HG03135 (cell line): ENCODE measurements around the gene DYNC2LI1.
A peak's percentile ranks its signal among the peaks of the same experiment; 100 is the strongest.
"Not testable (repeated sequence)": the region's sequence is repeated elsewhere in the genome, so short reads cannot be mapped to it uniquely, and the experiment has no call there.

Experiments
- ATAC-seq: cut with Tn5 transposase; IDR thresholded peaks from one replicate; pipeline ENCODE4 v1.9.1; 2021; ENCODE audit warnings: mild to moderate bottlenecking, moderate library complexity; ENCODE audit not compliant: unreplicated experiment

Gene DYNC2LI1

GRCh38 chr2:43773876-43774613, at the start of gene DYNC2LI1:
DYNC2LI1 (plus strand) TSS chr2:43774039; CDS start chr2:43774139, 100 bp downstream.
- peak; percentile 99 for ATAC-seq

DNA sequence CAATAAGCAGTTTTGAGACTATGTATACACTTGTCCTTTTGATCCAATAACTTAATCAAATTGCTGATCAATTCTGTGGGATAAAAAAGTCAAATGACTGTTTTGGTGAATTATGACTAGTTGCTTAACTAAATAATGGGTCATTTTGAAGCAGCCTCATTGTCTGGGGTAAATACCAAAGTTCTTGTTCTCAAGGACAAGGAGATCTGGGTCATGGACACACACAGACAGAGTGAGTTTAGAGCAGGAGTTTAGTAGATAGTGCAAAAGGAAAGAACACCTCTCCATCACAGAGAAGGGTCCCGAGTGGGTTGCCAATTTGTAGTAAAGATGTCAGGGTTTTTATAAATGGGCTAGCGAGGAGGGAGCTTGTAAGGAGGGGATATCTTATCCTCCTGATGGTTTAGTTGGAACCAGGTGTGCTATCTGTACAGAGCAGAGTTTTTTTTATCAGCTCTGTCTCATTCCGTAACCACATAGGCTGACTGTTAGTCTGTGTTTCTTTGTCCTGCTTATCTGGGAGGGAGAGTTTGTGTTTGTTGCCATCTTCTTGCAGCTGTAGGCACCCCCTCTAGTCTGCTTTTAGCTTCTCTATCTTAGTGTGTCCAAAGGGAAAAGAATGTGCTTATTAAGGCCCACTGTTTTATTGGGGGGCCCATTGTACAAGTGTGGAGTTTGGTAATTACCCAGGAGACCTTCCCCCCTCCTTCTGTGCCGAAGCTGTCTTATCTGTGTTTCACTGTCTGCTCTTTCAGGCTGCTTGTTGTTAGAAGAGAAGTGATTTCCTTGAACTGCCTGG, 48.9 kb upstream of the DYNC2LI1 start:
- ATAC-seq, result no peak

GRCh38 chr2:43725711-43726246, 48.1 kb upstream of the DYNC2LI1 start:
- ATAC-seq, result no peak

GRCh38 chr2:43726961-43727633, 46.7 kb upstream of the DYNC2LI1 start:
- ATAC-seq, result not testable (repeated sequence)

DNA sequence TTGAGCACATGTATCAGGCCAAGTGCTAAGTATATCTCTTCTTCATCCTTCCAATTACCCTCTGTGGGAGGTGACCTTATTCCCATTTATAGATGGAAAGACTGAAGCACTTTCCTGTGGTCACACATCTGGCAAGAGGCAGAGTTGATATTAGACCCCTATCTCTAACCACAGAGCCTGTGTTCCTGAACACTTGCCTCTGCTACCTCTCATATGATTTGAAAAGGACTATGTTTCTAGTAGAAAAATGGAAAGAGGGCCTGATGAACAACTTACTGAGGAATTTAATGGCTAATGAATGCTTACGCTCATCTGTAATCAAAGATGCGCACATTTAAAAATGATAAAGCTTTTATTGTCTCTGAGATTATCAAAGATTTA, 46.2 kb upstream of the DYNC2LI1 start:
- no peak for ATAC-seq

- ATAC-seq, result no peak
Observed at GRCh38 chr2:43729491-43730174, 44.2 kb upstream of the DYNC2LI1 start.

DNA sequence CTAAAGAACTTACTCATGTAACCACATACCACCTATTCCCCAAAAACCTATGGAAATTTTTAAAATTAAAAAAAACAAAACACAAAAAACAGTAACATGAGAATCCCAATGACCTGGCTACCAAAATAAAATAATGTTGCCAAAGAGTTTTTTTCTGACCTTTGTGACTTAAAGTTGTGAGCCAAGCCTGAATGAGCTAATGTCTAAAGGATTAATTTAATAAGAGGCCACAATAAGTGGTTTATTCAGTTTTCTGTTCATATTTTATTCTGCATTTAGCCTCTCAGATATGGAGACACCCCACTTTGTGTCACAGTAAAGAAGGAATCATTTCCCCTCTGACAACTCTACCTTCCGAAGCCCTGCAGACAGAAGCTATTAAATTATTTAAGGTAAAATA, 42.6 kb upstream of the DYNC2LI1 start:
- no peak for ATAC-seq

DNA sequence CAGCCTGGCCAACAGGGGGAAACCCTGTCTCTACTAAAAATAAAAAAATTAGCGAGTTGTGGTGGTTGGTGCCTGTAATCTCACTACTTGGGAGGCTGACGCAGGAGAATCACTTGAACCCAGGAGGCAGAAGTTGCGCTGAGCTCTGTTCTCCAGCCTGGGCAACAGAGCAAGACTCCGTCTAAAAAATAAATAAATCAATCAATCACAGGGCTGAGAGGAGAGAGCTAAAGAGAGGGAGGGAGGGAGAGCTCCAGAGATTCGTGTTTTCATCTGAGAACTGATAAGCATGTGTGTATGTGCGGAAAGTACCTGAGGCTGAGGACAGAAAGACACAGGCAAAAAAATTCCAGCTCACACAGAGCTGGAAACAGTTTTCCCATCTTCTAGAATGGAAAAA, 37.2 kb upstream of the DYNC2LI1 start:
- no peak for ATAC-seq

DNA sequence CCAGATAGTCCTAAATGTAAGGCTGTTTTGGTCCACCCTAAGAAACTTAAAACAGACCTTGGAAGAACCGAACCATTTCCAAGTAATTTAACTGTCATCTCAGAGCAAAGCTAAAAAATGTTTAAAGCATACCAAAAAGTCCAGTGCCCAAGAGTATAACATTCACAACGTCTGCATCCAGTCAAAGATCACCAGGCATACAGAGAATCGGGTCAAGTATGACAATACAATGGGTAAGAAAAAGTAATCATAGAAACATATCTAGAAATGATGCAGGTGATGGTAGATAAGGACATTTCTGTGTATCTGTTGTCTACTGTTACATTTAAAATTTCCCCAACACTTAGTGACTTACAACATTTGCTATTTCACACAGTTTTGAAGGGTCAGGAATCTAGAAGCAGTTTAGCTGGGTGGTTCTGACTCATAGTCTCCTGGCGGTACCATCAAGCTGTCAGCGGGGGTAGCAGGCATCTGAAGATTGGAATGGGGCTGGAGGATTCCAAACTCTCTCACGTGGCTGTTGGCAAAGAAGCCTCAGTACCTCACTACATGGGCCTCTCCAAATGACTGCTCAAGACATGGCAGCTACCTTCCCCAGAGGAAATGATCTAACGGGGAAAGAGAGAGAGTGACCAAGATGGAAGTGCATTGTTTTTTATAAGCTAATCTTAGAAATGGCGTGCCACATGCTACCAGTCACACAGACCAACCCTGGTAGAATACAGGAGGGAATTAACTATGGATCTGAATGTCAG, 36.6 kb upstream of the DYNC2LI1 start:
- no peak for ATAC-seq

GRCh38 chr2:43737855-43738254, 36.0 kb upstream of the DYNC2LI1 start:
- ATAC-seq, result no peak

DNA sequence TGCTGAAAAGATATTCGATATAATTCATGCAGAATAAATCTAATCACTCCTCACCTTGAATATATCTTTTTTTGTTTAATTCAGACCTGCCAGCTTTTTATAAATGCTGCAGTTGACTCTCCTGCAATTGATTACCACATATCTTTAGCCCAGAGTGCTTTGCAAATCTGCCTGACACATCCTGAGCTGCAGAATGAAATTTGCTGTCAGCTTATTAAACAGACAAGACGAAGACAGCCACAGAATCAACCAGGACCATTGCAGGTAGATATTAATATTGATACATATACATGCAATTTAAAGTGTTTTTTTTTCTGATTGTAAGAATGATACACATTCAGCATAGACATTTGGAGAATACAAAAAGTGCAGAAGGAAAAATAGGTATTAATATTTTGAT, 35.6 kb upstream of the DYNC2LI1 start:
- no peak for ATAC-seq

- no peak for ATAC-seq
Observed at GRCh38 chr2:43743706-43744105, 30.1 kb upstream of the DYNC2LI1 start.

GRCh38 chr2:43745457-43745856, 28.4 kb upstream of the DYNC2LI1 start:
- no peak for ATAC-seq

DNA sequence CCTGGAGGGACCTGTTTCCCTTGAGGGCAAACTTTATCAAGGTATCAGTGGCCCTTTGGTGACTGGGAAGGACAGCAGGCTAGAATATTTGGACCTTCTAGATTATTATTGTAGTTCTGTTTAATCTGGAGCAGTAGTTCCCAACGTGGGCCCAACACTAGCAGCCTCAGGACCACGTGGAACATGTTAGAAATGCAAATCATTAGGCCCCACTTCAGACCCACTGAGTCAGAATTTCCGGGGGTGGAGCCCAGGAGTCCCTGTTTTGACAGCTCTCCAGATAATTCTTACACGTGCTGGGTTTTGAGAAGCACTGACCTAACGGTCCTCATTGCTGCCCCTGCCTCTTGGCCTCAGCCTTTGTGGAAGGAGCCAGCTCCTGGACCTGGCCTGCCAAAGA, 25.5 kb upstream of the DYNC2LI1 start:
- no peak for ATAC-seq

DNA sequence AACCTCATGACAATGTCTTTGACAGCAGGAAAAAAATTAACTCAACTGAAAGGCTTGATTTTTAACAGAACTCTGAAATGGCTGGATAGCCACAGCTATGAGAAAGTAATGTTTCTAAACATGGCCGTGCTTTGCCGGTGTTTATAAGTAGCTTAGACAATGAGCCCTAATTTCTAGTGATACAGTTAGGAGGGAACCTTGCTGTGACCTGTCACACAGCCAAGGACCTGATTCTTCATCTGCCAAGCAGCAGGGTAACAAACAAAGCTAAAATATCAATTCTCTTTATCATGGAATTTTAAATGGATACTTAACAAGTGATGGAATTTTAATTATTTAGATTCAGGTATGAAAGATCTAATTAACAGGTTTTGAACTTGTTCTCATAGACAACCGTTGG, 24.3 kb upstream of the DYNC2LI1 start:
- no peak for ATAC-seq

DNA sequence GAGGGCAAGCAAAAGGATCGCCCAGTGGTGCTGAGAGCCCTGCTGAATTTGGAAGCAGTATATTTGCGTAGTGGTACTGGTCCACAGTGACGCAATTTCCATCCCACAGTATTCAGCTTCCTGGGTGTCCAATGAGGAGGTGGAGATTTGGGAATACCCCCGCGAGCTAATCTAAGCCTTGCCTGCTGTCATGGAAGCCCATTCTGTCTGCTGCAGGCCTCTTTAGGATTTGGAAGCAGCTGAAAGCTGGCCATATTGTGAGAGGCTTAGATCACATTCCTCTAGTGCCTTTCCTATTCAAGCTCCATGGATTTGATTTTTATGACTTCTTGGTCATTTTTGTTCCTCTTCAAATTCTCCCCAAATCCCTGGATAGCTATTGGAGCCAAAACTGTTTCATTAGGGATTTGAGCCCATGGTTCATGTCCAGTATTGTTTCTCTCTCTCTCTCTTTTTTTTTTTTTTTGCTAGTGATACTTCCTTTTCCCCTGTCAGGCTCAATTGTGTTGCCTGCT, 22.3 kb upstream of the DYNC2LI1 start:
- ATAC-seq, result no peak

DNA sequence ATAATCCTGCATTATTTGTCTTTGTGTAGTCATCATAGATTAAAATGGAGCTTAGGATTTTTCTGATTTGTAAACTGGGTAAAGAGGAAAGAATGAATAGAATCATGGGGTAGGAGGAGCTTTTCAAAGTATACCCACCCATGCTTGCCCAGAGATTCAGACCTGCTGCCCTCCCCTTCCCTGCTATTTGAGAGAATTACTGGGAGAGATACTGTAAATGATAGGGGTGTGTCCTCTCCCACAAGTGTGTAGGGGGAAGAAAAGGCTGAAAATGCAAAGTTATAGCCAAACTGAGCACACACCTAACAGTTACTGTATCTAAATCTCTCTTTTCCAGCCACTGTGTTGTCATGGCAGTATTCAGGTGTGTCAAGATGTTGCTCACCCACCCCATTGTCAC, 21.5 kb upstream of the DYNC2LI1 start:
- no peak for ATAC-seq

DNA sequence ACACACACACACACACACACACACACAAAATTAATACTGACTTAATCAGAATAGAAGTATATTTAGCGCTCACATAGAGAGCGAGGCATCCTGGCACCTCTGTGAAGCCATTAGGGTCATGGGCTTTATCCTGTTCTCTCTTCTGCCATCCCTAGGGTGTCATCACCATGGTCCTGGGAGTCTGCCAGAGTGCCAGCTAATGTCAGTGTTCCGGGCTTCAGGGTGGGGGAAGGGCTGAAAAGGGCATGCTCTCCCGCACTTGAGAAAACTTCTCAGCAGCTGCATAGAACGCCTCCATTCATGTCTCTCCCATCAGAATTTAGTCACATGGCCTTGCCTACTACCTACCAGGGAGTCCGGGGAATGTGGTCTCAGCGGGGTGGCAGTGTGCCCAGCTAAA, 19.7 kb upstream of the DYNC2LI1 start:
- ATAC-seq, result no peak

DNA sequence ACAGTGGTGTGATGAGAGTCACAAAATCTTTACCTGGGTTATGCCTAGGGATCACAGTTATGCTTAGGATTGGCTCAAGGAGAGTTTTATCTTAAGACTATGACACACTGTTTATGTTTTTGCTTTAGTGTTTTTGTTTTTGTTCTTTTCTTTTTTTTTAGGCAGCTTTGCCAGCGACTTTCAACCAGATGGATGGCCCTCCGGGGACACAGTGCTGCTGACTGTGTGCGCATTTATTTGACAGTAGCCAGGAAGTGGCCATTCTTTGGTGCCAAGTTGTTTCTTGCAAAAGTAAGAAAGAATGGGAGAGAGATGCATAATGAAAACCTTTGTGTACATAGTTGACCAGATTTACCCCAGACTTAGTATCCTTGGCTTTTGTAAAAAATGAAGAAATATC, 15.1 kb upstream of the DYNC2LI1 start:
- no peak for ATAC-seq

- ATAC-seq, result no peak
Observed at GRCh38 chr2:43759195-43759594, 14.6 kb upstream of the DYNC2LI1 start.
